Cardiac fibroblast (primary cell): ENCODE measurements around the gene RHD.
"Not testable (repeated sequence)": the region's sequence is repeated elsewhere in the genome, so short reads cannot be mapped to it uniquely, and the experiment has no call there.

ENCODE experiments used
- DNase-seq, 2 donors: peaks; one replicate each; pipeline versions ENCODE4 v3.0.0 to v3.0.0-alpha.2; 2010; ENCODE audit warnings: low read depth in 2 of 2
- H3K4me3 ChIP-seq, 2 donors: replicated peaks in 1 of 2; 1 replicate in 1 of 2; 2 replicates in 1 of 2; pipeline ENCODE4 v1.5.1; 2011; ENCODE audit warnings: low read depth in 2 of 2, low read length in 2 of 2, mild to moderate bottlenecking in 2 of 2, moderate library complexity in 1 of 2
- TF ChIP-seq, protein P1 (sequence below): IDR thresholded peaks from one replicate; pipeline ENCODE4 v1.5.1; 2011; ENCODE audit warnings: low read depth, mild to moderate bottlenecking, low read length, inconsistent platforms

Gene RHD

DNA sequence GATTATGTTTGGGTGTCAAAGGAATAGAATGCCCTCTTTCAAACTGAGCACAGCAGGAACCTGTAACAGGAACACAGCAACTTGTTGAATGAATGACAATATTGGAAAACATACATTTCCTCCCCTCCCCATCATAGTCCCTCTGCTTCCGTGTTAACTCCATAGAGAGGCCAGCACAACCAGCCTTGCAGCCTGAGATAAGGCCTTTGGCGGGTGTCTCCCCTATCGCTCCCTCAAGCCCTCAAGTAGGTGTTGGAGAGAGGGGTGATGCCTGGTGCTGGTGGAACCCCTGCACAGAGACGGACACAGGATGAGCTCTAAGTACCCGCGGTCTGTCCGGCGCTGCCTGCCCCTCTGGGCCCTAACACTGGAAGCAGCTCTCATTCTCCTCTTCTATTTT, at the start of gene RHD:
TSS of gene RHD (plus strand) at position 272 of the 400 bp plus-strand sequence. CDS start at position 311, 39 bp downstream.
- not testable (repeated sequence) for H3K4me3 ChIP-seq, DNase-seq

DNA sequence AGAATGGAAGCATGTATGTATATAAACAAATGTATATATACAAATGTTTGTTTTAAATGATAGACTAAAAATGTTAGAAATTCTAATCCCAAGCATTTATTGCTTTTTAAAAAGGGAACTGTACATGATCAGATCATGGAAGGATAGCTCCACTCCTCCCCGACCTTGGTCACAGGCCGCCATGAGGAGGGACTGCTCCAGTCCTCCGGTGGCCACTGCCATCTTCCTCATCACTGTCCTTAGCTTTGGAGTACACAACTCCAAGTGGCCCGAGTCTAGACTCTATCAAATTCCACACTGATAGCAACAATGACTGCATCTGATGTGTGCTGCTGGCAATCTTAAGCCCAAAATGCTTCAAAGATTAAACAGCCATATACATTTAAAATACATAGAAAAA, 49.7 kb upstream of the RHD start:
- H3K4me3 ChIP-seq: no peak overlapping the region
- DNase-seq: no peak
- TF ChIP-seq, protein P1, sequence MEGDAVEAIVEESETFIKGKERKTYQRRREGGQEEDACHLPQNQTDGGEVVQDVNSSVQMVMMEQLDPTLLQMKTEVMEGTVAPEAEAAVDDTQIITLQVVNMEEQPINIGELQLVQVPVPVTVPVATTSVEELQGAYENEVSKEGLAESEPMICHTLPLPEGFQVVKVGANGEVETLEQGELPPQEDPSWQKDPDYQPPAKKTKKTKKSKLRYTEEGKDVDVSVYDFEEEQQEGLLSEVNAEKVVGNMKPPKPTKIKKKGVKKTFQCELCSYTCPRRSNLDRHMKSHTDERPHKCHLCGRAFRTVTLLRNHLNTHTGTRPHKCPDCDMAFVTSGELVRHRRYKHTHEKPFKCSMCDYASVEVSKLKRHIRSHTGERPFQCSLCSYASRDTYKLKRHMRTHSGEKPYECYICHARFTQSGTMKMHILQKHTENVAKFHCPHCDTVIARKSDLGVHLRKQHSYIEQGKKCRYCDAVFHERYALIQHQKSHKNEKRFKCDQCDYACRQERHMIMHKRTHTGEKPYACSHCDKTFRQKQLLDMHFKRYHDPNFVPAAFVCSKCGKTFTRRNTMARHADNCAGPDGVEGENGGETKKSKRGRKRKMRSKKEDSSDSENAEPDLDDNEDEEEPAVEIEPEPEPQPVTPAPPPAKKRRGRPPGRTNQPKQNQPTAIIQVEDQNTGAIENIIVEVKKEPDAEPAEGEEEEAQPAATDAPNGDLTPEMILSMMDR: no peak

DNA sequence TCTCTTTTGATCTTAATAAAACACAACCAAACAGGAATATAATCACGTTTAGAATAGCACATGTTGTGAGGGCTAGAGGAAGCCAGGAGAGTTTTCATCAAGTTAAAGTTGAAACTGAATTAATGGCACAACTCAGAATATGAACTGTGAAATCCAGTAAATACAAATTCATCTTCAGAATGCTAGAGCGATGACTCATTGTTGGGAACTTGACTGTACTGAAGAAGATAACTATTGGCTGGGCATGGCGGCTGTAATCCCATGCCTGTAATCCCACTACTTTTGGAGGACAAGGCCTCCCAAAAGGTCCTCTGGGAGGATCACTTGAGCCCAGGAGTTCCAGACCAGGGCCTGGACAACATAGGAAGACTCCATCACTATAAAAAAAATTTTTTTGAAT, 48.8 kb upstream of the RHD start:
- peak; percentile 46 to 54 for DNase-seq
- TF ChIP-seq, protein P1: no peak
- H3K4me3 ChIP-seq: no peak overlapping the region

DNA sequence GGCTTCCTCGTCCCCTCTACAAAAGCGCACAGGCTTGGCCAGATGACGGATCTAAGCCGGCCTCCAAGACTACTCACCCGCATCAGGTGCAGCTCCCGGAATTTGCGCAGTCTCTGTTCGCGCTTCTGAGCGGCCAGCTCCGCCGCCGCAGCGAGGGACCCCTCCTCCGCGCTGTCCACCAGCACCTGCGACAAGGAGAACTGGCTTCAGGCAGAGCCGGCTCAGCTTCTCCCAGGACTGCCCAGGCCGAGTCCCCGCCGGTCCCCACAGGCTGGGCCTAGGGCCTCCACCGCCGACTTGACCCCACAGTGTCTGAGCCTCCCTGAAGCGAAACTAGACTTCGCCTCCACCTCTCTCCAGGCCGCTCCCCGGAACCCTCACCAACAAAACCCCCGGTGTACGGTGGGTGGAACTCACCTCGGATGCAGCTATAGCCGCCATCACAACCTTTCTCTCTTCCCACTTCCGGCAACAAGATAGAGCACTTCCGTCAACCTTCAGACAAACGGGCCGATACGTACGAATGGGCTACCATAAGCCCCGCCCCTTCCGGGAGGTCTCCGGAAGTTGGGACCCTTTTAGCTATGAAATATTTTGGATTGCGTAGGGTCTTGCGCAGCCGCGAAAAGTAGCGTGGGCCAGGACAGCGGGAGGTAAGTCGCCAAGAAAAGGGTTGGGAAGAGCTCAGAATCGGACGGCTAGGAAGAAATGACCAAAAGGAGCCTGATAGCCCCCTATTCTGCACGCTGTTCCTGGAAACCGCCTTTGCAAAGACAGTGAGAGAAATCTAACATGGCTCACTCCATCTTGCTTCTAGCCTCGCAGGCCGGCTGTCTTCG, 40.1 kb upstream of the RHD start, which contains the start of gene SYF2:
TSS of gene SYF2 (minus strand) at position 476 of the 839 bp plus-strand sequence. CDS start at position 441, 35 bp downstream.
- DNase-seq: peak; percentile 93 to 96
- peak within 1 kb of the TSS; percentile 95 to 98 for H3K4me3 ChIP-seq
- TF ChIP-seq, protein P1: no peak

DNA sequence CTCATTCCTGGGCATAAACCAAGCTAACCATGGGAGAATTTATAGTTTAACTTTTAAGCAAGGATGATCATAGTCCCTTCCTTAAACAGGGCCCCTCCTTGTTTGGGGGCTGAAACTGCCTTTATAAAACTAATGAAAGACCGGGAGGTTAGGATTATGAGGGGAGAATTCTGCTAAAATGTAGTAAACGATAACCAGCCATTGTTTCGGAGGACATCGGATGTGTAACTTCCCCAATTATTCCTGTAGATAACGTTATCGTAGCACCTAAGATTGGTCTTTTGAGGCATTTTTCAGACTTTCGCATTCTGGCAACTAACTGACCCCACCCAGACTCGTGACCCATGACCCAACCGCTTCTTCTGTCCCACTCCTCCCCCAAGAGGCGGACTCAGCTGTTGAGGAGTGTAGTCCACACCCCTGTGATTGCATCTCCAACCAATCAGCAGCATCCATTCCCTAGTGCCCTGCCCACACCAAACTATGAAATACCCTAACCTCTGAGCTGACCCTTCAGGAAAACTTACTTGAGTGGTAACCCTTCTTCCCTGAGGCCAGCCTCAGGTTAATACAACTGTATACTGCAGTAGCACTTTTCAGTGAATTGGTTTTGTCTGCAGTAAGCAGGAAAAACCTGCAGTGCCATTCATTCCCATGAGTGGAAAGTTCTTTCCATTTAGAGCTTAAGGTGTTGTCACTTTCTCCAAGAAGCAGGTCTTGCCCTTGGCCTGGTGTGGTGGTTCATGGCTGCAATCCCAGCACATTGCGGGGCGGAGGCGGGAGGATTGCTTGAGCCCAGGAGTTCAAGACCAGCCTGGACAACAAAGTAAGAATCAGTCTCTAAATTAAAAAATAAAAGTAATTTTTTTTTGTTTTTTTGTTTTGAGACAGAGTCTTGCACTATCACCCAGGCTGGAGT, 39.2 kb upstream of the RHD start:
- peak; percentile 92 to 93 for DNase-seq
- TF ChIP-seq, protein P1: no peak

DNA sequence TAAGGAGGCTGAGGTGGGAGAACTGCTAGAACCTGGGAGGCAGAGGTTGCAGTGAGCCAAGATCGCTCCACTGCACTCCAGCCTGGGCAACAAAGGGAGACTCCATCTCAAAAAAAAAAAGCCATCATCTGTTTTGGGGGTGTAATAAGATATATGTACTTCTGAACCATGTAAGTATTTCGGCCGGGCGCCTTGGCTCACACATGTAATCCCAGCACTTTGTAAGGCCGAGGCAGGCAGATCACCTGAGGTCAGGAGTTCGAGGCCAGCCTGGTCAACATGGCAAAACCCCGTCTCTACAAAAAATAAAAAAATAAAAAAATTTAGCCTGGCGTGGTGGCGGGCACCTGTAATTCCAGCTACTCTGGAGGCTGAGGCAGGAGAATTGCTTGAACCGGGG, 36.9 kb upstream of the RHD start:
- H3K4me3 ChIP-seq, DNase-seq: not testable (repeated sequence)

More for the DNA sequence above, 39.2 kb upstream of the RHD start:
- H3K4me3 ChIP-seq: peak overlapping the region; percentile 95 to 98

DNA sequence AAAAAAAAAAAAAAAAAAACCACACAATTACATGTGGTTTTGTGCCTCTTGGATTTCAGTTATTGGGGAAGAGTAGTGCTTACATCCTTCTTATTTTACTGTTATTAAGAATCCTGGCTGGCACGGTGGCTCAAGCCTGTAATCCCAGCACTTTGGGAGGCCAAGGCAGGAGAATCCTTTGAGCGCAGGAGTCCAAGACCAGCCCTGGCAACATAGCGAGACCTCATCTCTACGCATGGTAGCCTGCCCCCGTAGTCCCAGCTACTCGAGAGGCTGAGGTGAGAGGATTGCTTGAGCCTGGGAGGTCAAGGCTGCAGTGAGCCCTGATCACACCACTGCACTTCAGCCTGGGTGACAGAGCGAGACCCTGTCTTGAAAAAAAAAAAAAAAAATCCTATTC, 36.0 kb upstream of the RHD start:
- DNase-seq: not testable (repeated sequence)

DNA sequence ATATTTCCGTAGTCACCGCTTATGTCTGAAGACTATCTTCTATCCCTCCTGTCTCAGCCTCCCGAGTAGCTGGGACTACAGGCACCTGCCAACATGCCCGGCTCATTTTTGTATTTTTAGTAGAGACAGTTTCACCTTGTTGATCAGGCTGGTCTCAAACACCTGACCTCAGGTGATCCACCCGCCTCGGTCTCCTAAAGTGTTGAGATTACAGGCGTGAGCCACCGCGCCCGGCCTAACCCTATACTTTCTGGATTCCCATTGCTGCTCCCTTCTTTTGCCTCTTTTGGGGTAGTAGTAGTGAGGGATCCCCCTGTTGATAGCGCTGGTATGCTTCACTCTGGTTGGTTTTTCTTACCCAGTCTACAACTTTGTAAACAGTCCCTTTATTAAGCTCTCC, 34.3 kb upstream of the RHD start:
- DNase-seq: no peak
- TF ChIP-seq, protein P1: no peak
- H3K4me3 ChIP-seq: no peak overlapping the region

More for the DNA sequence above, 36.0 kb upstream of the RHD start:
- H3K4me3 ChIP-seq: not testable (repeated sequence)
